ENCODE measurements around the gene LRRC42.

GRCh38 chr1:53984726-53985125, 38.6 kb downstream of the LRRC42 start:
- TF ChIP-seq CTCF (IDR thresholded peaks at IDR 0.05 in 4 of 5, conservative IDR thresholded peaks at IDR 0.05 in 1 of 5) (no peak), POLR2A (IDR thresholded peaks at IDR 0.05) (no peak)
